ENCODE results near the gene KHSRP.
A peak's percentile ranks its signal among the peaks of the same experiment; 100 is the strongest.

Gene KHSRP

GRCh38 chr19:6374711-6375410 lies 49.8 kb downstream of the KHSRP start:
- DNase-seq, result no peak
- no peak for TF ChIP-seq CTCF (IDR thresholded peaks at IDR 0.05; ENCODE audit: low read depth, low read length, missing control alignments)
- Histone ChIP-seq H3K27me3 (replicated peaks) (no peaks in the 10 kb centered on the region), H3K4me3 (ENCODE audit: low read depth, low read length) (no peak overlapping the region), H3K27ac (no peak overlapping the region), H3K36me3 (replicated peaks) (peaks cover 14% of the 10 kb centered on the region)
- in situ Hi-C loops (cut with HindIII; ENCODE audit: low pct_ligation_motif_present, low sequenced_read_pairs), result no loop called here

DNA sequence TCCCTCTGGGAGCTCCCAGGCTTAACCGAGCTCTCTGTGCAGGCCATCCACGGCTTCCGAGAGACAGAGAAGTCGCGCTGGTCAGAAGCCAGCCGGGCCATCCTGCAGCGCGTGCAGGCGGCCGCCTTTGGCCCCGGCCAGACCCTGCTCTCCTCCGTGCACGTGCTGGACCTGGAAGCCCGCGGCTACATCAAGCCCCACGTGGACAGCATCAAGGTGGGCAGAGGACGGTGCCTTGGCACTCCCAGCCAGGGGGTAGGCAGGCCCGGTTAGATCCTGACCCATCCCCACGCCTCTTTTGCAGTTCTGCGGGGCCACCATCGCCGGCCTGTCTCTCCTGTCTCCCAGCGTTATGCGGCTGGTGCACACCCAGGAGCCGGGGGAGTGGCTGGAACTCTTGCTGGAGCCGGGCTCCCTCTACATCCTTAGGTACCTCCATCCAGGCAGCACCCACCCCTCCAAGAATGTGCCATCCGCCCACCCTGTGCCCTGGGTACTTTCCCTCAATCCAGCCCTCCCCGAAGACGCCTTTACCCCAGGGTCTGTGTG lies 50.4 kb downstream of the KHSRP start:
- Histone ChIP-seq H3K36me3 (replicated peaks) (peaks cover 10% of the 10 kb centered on the region), H3K27ac (no peak overlapping the region), H3K27me3 (replicated peaks) (no peaks in the 10 kb centered on the region), H3K4me3 (ENCODE audit: low read depth, low read length) (peak overlapping the region; percentile 58)
- no peak for DNase-seq
- in situ Hi-C loops (cut with HindIII; ENCODE audit: low pct_ligation_motif_present, low sequenced_read_pairs), result no loop called here
- TF ChIP-seq CTCF (IDR thresholded peaks at IDR 0.05; ENCODE audit: low read depth, low read length, missing control alignments), result no peak

DNA sequence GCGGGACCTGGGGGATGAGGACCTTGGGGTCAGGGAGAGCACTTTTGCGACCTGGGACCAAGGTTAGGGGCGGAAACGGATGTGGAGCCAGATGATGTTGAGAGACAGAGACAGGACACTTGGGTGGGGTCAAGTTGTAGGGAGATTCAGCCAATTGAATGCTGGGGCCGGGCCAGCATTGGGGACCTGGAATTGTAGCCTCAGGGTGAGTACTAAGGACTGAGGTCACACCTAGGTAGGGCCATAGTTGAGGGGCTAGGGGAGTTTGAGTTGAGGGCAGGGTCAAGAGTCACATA lies 50.9 kb downstream of the KHSRP start:
- DNase-seq, result no peak
- in situ Hi-C loops (cut with HindIII; ENCODE audit: low pct_ligation_motif_present, low sequenced_read_pairs), result no loop called here
- peaks cover 6% of the 10 kb centered on the region for H3K36me3 ChIP-seq (replicated peaks)
- H3K27me3 ChIP-seq (replicated peaks), result no peaks in the 10 kb centered on the region
- H3K4me3 ChIP-seq (ENCODE audit: low read depth, low read length), result peak overlapping the region; percentile 58
- H3K27ac ChIP-seq, result peak overlapping the region; percentile 34
- no peak for TF ChIP-seq CTCF (IDR thresholded peaks at IDR 0.05; ENCODE audit: low read depth, low read length, missing control alignments)

DNA sequence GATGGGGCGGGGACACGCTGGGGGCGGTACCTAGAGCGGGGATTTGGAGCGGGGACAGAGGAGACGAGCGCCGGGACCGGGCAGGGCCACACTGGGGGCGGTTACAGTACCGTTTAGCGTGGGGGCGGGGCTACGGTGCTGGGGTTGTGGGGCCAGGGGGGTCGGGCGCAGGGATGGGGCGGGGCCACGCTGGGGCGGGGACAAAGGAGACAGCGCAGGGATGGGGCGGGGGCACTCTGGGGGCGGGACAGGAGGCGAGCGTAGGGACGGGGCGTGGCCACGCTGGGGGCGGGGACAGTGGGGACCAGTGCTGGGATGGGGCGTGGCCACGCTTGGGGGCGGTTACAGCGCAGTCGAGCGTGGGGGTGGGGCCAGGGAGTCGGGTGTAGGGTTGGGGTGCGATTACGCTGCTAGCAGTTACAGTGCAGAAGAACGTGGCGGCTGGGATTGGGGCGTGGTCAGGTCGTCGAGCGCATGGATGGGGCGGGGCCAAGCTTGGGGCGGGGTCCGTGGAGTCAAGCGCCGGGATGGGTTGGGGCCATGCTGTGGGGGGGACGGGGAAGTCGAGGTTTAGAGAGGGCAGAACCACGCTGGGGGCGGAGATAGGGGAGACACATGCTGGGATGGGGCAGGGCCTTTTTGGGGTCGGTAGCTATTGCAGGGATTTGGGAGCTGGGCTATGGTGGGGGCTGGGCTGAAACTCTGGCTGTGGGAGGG lies 51.4 kb downstream of the KHSRP start:
- Histone ChIP-seq H3K4me3 (ENCODE audit: low read depth, low read length) (peak overlapping the region; percentile 79), H3K27me3 (replicated peaks) (no peaks in the 10 kb centered on the region), H3K27ac (peak overlapping the region; percentile 97), H3K36me3 (replicated peaks) (peaks cover 6% of the 10 kb centered on the region)
- in situ Hi-C loops (cut with HindIII; ENCODE audit: low pct_ligation_motif_present, low sequenced_read_pairs), result no loop called here
- DNase-seq, result peak; percentile 98
- TF ChIP-seq CTCF (IDR thresholded peaks at IDR 0.05; ENCODE audit: low read depth, low read length, missing control alignments), result no peak

- TF ChIP-seq CTCF (IDR thresholded peaks at IDR 0.05; ENCODE audit: low read depth, low read length, missing control alignments), result peak; percentile 1
- in situ Hi-C loops (cut with HindIII; ENCODE audit: low pct_ligation_motif_present, low sequenced_read_pairs), result no loop called here
- peaks cover 6% of the 10 kb centered on the region for H3K36me3 ChIP-seq (replicated peaks)
- peak; percentile 100 for DNase-seq
- peak within 1 kb of the TSS; percentile 97 for H3K27ac ChIP-seq
- peak within 1 kb of the TSS; percentile 79 for H3K4me3 ChIP-seq (ENCODE audit: low read depth, low read length)
- H3K27me3 ChIP-seq (replicated peaks), result no peaks in the 10 kb centered on the region
These were observed 52.0 kb downstream of the KHSRP start, which contains the start of gene ALKBH7 for GRCh38 chr19:6372594-6373095. ALKBH7 (plus strand) TSS chr19:6372794; CDS start chr19:6372821, 27 bp downstream.
